GM12878 (cell line): Measurements from ENCODE around the gene RAB44. TPM values are rescaled to one million over a fixed set of nuclear protein-coding genes. Genes with fewer than 3 reads are reported as not detected.
A peak's percentile ranks its signal among the peaks of the same experiment; 100 is the strongest.

Experiments used
- ATAC-seq: fragments of 200-7000 bp; cut with Tn5 transposase; 3 replicates; pipeline ENCODE4 v1.9.1; 2020; ENCODE audit warnings: mild to moderate bottlenecking, moderate library complexity
- BruUV-seq: library from RNA; stranded (reverse); fragments of 400-500 nt; replicated peaks from 2 replicates; lab custom pipeline; 2021; lab: Mats Ljungman, UMichigan
- CTCF ChIA-PET: fragments of 300-600 bp; sonication (Branson Sonifier 250); formaldehyde crosslinking; extraction: SDS; loops from one replicate; lab custom pipeline; 2021; ENCODE audit warnings: inconsistent platforms; lab: Yijun Ruan, JAX
- POLR2A ChIA-PET: fragments of 350-600 bp; formaldehyde crosslinking; extraction: SDS; loops from one replicate; lab custom pipeline; 2021; ENCODE audit warnings: inconsistent platforms; lab: Charles Lee
- RAD21 ChIA-PET: fragments of 300-600 bp; sonication (Branson Sonifier 250); formaldehyde crosslinking; loops from one replicate; lab custom pipeline; 2023; ENCODE audit warnings: antibody characterized with exemption; ENCODE audit not compliant: unreplicated experiment; lab: Charles Lee
- SMC1A ChIA-PET: fragments of 300-600 bp; sonication (Branson Sonifier 250); formaldehyde crosslinking; loops from one replicate; lab custom pipeline; 2023; ENCODE audit not compliant: unreplicated experiment, uncharacterized antibody; lab: Charles Lee
- DNase-seq: peaks from one replicate; pipeline ENCODE4 v3.0.0-alpha.2; 2011; ENCODE audit warnings: low read depth, low spot score
- FAIRE-seq: peaks from 3 replicates; lab custom pipeline; 2011; peaks lifted over from hg19 to GRCh38; lab: Jason Lieb, UNC
- H2AFZ ChIP-seq: 2 replicates; pipeline ENCODE4 v1.6.0; 2011; ENCODE audit warnings: low read depth, low read length, control low read depth; ENCODE audit not compliant: control insufficient read depth
- H3K27ac ChIP-seq: 2 replicates; pipeline ENCODE4 v1.5.1; 2011; ENCODE audit warnings: control low read depth; ENCODE audit not compliant: control insufficient read depth, insufficient read depth
- H3K27me3 ChIP-seq, 2 experiments: replicated peaks in 1 of 2; 2 replicates each; pipeline versions ENCODE4 v1.6.0 to v1.6.1; 2011; ENCODE audit warnings: low read length in 1 of 2; ENCODE audit not compliant: control insufficient read depth in 2 of 2, insufficient read depth in 2 of 2
- H3K36me3 ChIP-seq, 2 experiments: 2 replicates each; pipeline ENCODE4 v1.5.1; 2011; ENCODE audit warnings: low read length in 1 of 2; ENCODE audit not compliant: control insufficient read depth in 2 of 2, insufficient read depth in 2 of 2
- H3K4me1 ChIP-seq: 2 replicates; pipeline ENCODE4 v1.6.1; 2011; ENCODE audit warnings: mild to moderate bottlenecking, low read length, moderate library complexity, mixed read lengths; ENCODE audit not compliant: control insufficient read depth, insufficient read depth
- H3K4me2 ChIP-seq: 2 replicates; pipeline ENCODE4 v1.6.0; 2011; ENCODE audit warnings: control low read depth; ENCODE audit not compliant: control insufficient read depth, insufficient read depth
- H3K4me3 ChIP-seq: fragments of 200-600 bp; sonication (generic); 2 replicates; pipeline ENCODE4 v1.5.1; 2016
- H3K79me2 ChIP-seq: 2 replicates; pipeline ENCODE4 v1.6.0; 2011; ENCODE audit warnings: low read length; ENCODE audit not compliant: control insufficient read depth, insufficient read depth
- H3K9ac ChIP-seq: 2 replicates; pipeline ENCODE4 v1.8.0; 2011; ENCODE audit warnings: low read length, control low read depth, mixed read lengths; ENCODE audit not compliant: control insufficient read depth, insufficient read depth
- H3K9me3 ChIP-seq: replicated peaks from 3 replicates; pipeline ENCODE4 v1.5.1; 2011; ENCODE audit warnings: mild to moderate bottlenecking, low read length; ENCODE audit not compliant: control insufficient read depth, insufficient read depth
- H4K20me1 ChIP-seq: 2 replicates; pipeline ENCODE4 v1.6.0; 2011; ENCODE audit not compliant: control insufficient read depth, insufficient read depth
- EP300 ChIP-seq, 2 experiments: fragments of 150-350 bp in 1 of 2; IDR thresholded peaks; 2 replicates each; pipeline ENCODE4 v1.6.1; 2011 to 2012; ENCODE audit warnings: low read depth in 2 of 2, low read length in 2 of 2, borderline replicate concordance in 1 of 2, improper control_type of control experiment in 1 of 2, inconsistent platforms in 1 of 2; ENCODE audit not compliant: control insufficient read depth in 1 of 2
- KLF5 ChIP-seq: fragments of 450-650 bp; IDR thresholded peaks from 2 replicates; pipeline ENCODE4 v1.6.1; 2014; ENCODE audit warnings: mild to moderate bottlenecking; ENCODE audit not compliant: partially characterized antibody
- MLLT1 ChIP-seq: fragments of 450-650 bp; IDR thresholded peaks from 2 replicates; pipeline ENCODE4 v1.6.1; 2016; ENCODE audit warnings: mild to moderate bottlenecking
- POLR2A ChIP-seq: IDR thresholded peaks from 2 replicates; pipeline ENCODE4 v1.6.1; 2011; ENCODE audit warnings: low read depth, mild to moderate bottlenecking, low read length
- POU2F2 ChIP-seq: IDR thresholded peaks from 3 replicates; pipeline ENCODE4 v1.6.1; 2011; ENCODE audit warnings: low read depth, mild to moderate bottlenecking, low read length, borderline replicate concordance
- SPI1 ChIP-seq: IDR thresholded peaks from 2 replicates; pipeline ENCODE4 v1.6.1; 2011; ENCODE audit warnings: low read depth, mild to moderate bottlenecking, low read length, moderate library complexity, borderline replicate concordance; ENCODE audit not compliant: insufficient read depth
- STAT3 ChIP-seq: IDR thresholded peaks from 2 replicates; pipeline ENCODE4 v1.6.1; 2011; ENCODE audit warnings: low read depth, low read length, improper control_type of control experiment
- TAF1 ChIP-seq: IDR thresholded peaks from 2 replicates; pipeline ENCODE4 v1.6.1; 2011; ENCODE audit warnings: mild to moderate bottlenecking, low read depth, low read length, borderline replicate concordance
- ZNF687 ChIP-seq: fragments of 450-650 bp; IDR thresholded peaks from 2 replicates; pipeline ENCODE4 v1.6.1; 2017; ENCODE audit warnings: mild to moderate bottlenecking, moderate library complexity
- WGBS: methylation state at CpG from one replicate; pipeline ENCODE4 v1.1.6; 2016; ENCODE audit warnings: low lambda C conversion rate; ENCODE audit not compliant: insufficient replicate concordance, insufficient coverage; ENCODE audit errors: missing lambda C conversion rate; 5-methylcytosine and 5-hydroxymethylcytosine counted together
- in situ Hi-C: fragments of 300-500 bp; cut with MboI; formaldehyde crosslinking; loops from 9 replicates; pipeline ENCODE4 v1.14.3; 2018; ENCODE audit warnings: mixed read lengths
- intact Hi-C: fragments of 100-400 bp; cut with micrococcal nuclease; formaldehyde crosslinking; loops from one replicate; pipeline ENCODE4 v1.14.2; 2022; ENCODE audit not compliant: unreplicated experiment
- polyA plus RNA-seq, 11 experiments: library from polyadenylated mRNA; depleted of rRNA in 4 of 11; unstranded in 6 of 11; stranded (reverse) in 5 of 11; fragments of >200 nt; fragmentation: Nextera tagmentation in 4 of 11; fragmentation: Illumina TruSeq in 1 of 11; extraction: Ambion mirVana in 4 of 11; extraction: Trizol in 1 of 11; gene quantifications; 1 replicate in 1 of 11; 2 replicates in 10 of 11; pipeline versions ENCODE4 v1.2.1 to v1.2.3, GENCODE V29; 2011 to 2016; ENCODE audit warnings: inconsistent platforms in 2 of 11, missing spikeins in 2 of 11, low read depth in 1 of 11
- total RNA-seq, 4 experiments: library from RNA; depleted of rRNA in 3 of 4; stranded (reverse); fragments of >200 nt in 3 of 4; fragmentation: Illumina TruSeq in 1 of 4; extraction: Trizol in 1 of 4; gene quantifications; 2 replicates each; pipeline versions ENCODE4 v1.2.1 to v1.2.3, GENCODE V29; 2013 to 2021

The RAB44 gene
- total and polyA plus RNA-seq, 10 of the 15 experiments (the other 5 are each of a cell fraction or from before 2014, with no cell fraction given), result 0.01 to 0.08 (median 0.05) TPM; not detected in 2

GRCh38 chr6:36676141-36677058 lies 21.2 kb upstream of the RAB44 start (continued):
- TF ChIP-seq EP300 (IDR thresholded peaks at IDR 0.05; ENCODE audit: borderline replicate concordance in 1 of 2, control insufficient read depth in 1 of 2, low read depth in 2 of 2, low read length in 2 of 2), result no peak
- TF ChIP-seq KLF5, result no peak

GRCh38 chr6:36677059-36677749 lies 20.4 kb upstream of the RAB44 start:
- no peak for ATAC-seq
- BruUV-seq, result TSS peak; percentile 82
- H3K9me3 ChIP-seq, result no peaks in the 10 kb centered on the region
- peak overlapping the region; percentile 5; the same call in 1 of the 2 replicates for H2AFZ ChIP-seq
- RAD21 ChIA-PET, result interaction anchor here (1.2 to 10.6 kb wide), 6 partner anchors 12 to 79 kb away, joined by 4 to 195 read pairs (median 14); no protein-coding TSS in a partner anchor
- H3K36me3 ChIP-seq, result no peaks in the 10 kb centered on the region; a peak in 1 of 4 replicates
- intact Hi-C loops (no loop called here), in situ Hi-C loops (no loop called here)
- DNase-seq, result no peak
- 75% methylated on average over 7 of the region's 7 CpGs for WGBS
- H4K20me1 ChIP-seq, result no peaks in the 10 kb centered on the region
- peak overlapping the region; percentile 80 for H3K4me2 ChIP-seq
- peaks cover 60% of the 10 kb centered on the region for H3K79me2 ChIP-seq
- CTCF ChIA-PET, result interaction anchor here (1.0 to 10.7 kb wide), 11 partner anchors 8 to 88 kb away, joined by 3 to 146 read pairs (median 6); no protein-coding TSS in a partner anchor
- peaks cover 32% of the 10 kb centered on the region for H3K4me1 ChIP-seq
- SMC1A ChIA-PET, result interaction anchor here (1.0 to 17.5 kb wide), 7 partner anchors 11 to 80 kb away, joined by 3 to 240 read pairs (median 30); no protein-coding TSS in a partner anchor
- POLR2A ChIA-PET, result interaction anchor here (0.6 to 13.6 kb wide), 11 partner anchors 9 to 82 kb away, joined by 3 to 243 read pairs (median 5); no protein-coding TSS in a partner anchor
- H3K4me3 ChIP-seq, result peak overlapping the region; percentile 75
- H3K27me3 ChIP-seq, result no peaks in the 10 kb centered on the region
- H3K9ac ChIP-seq, result peak overlapping the region; percentile 90
- peak overlapping the region; percentile 88 for H3K27ac ChIP-seq
- no peak for FAIRE-seq
- TF ChIP-seq TAF1 (0 out of 2 replicates have a peak, but pooled peaks have one; percentile 15), STAT3 (no peak), ZNF687 (0 out of 2 replicates have a peak, but pooled peaks have one; percentile 26), POLR2A (peak; percentile 39; the same call in 1 of the 2 replicates), SPI1 (no peak), POU2F2 (0 out of 3 replicates have a peak, but pooled peaks have one; percentile 9), MLLT1 (peak; percentile 73)
